Hepatocyte (in vitro differentiated cells): ENCODE data around the gene ASGR2. TPM values are rescaled to one million over a fixed set of nuclear protein-coding genes. Genes with fewer than 3 reads are reported as not detected.

Experiments
- DNase-seq: peaks from one replicate; pipeline ENCODE4 v3.0.0-alpha.2; 2016; ENCODE audit warnings: low spot score
- H2AFZ ChIP-seq: fragments of 200-600 bp; sonication (generic); 2 replicates; pipeline ENCODE4 v1.6.0; 2016; ENCODE audit warnings: antibody characterized with exemption, mild to moderate bottlenecking
- H3K27ac ChIP-seq: fragments of 200-600 bp; sonication (generic); 2 replicates; pipeline ENCODE4 v1.5.1; 2016; ENCODE audit warnings: mild to moderate bottlenecking
- H3K27me3 ChIP-seq: fragments of 200-600 bp; sonication (generic); 2 replicates; pipeline ENCODE4 v1.6.1; 2016
- H3K36me3 ChIP-seq: fragments of 200-600 bp; sonication (generic); replicated peaks from 2 replicates; pipeline ENCODE4 v1.5.1; 2016; ENCODE audit warnings: low read depth; ENCODE audit not compliant: insufficient read depth
- H3K4me1 ChIP-seq: fragments of 200-600 bp; sonication (generic); 2 replicates; pipeline ENCODE4 v1.5.1; 2016; ENCODE audit warnings: mild to moderate bottlenecking, moderate library complexity; ENCODE audit not compliant: insufficient read depth
- H3K4me2 ChIP-seq: fragments of 200-600 bp; sonication (generic); 2 replicates; pipeline ENCODE4 v1.6.0; 2016
- H3K4me3 ChIP-seq: fragments of 200-600 bp; sonication (generic); 2 replicates; pipeline ENCODE4 v1.5.1; 2016; ENCODE audit warnings: mild to moderate bottlenecking
- H3K79me2 ChIP-seq: fragments of 200-600 bp; sonication (generic); 2 replicates; pipeline ENCODE4 v1.6.0; 2017; ENCODE audit warnings: mild to moderate bottlenecking
- H3K9me2 ChIP-seq: fragments of 200-600 bp; sonication (generic); replicated peaks from 2 replicates; pipeline ENCODE4 v1.6.0; 2017; ENCODE audit warnings: mild to moderate bottlenecking; ENCODE audit not compliant: insufficient read depth
- H3K9me3 ChIP-seq: fragments of 200-600 bp; sonication (generic); 2 replicates; pipeline ENCODE4 v1.5.1; 2016; ENCODE audit warnings: low read depth, mild to moderate bottlenecking
- H4K20me1 ChIP-seq: fragments of 200-600 bp; sonication (generic); 2 replicates; pipeline ENCODE4 v1.6.0; 2016; ENCODE audit warnings: mild to moderate bottlenecking; ENCODE audit not compliant: insufficient read depth, poor library complexity, severe bottlenecking
- EZH2 ChIP-seq: fragments of 200-600 bp; sonication (generic); IDR thresholded peaks from 2 replicates; pipeline ENCODE4 v1.6.1; 2016; ENCODE audit warnings: antibody characterized with exemption, mild to moderate bottlenecking, borderline replicate concordance
- EZH2phosphoT487 ChIP-seq: fragments of 200-600 bp; sonication (generic); IDR thresholded peaks from one replicate; pipeline ENCODE4 v1.6.1; 2018; ENCODE audit warnings: antibody characterized with exemption, mild to moderate bottlenecking, low read depth, moderate library complexity; ENCODE audit not compliant: unreplicated experiment, severe bottlenecking
- WGBS: methylation state at CpG from one replicate; pipeline ENCODE4 v1.1.6; 2016; ENCODE audit warnings: low lambda C conversion rate; ENCODE audit errors: missing lambda C conversion rate; 5-methylcytosine and 5-hydroxymethylcytosine counted together
- polyA plus RNA-seq: library from polyadenylated mRNA; unstranded; fragments of >200 nt; fragmentation: Nextera tagmentation; extraction: Ambion mirVana; gene quantifications from 2 replicates; pipeline ENCODE4 v1.2.1, GENCODE V29; 2016
- total RNA-seq: library from RNA; depleted of rRNA; stranded (reverse); fragments of >200 nt; gene quantifications from 2 replicates; pipeline ENCODE4 v1.2.3, GENCODE V29; 2014
- TF ChIP-seq, protein P1 (sequence below): fragments of 200-600 bp; sonication (generic); IDR thresholded peaks from 2 replicates; pipeline ENCODE4 v1.5.1; 2016; ENCODE audit warnings: antibody characterized with exemption, mild to moderate bottlenecking; ENCODE audit not compliant: poor library complexity

ASGR2 gene
- total and polyA plus RNA-seq, 2 experiments from 2014 or later = 65.5 to 90.6 TPM

DNA sequence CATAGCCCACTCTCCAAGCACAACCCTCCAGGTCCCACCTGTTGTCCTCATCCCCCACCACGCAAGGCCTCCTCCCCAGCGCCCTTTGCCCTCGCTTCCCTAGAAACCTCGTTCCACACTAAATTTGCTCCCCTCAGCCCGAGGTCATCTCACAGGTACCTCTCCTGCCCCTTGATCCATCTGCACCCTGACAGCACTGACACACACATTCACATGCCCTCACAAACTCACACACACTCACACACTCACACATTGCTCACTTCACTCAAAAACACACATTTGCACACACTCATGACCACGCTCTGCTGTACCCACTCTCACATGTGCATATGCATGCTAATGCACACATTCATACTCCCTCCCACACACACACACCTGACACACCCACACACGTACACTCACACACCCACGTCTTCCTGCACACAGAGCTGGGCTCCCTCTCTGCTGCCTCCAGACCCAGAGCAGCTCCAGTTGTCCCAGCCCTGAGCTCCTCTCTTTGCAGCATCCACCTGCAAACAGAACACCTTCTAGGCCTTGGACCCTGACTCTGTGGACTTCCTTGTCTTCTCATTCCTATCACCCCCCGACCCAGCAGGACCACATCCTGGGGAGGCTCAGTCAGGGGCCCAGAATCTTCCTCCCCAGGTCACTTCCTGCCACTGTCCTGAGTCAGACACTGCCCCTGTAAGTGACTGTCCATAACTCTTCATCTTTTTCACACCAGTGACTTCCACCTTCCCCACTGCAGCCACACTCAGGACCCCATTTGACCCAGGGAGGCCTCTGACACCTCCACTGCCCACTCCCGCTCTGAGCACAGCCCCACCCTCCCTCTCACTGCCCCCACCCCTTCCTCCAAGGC is 4.9 kb downstream of the ASGR2 start:
- H3K27me3 ChIP-seq = no peaks in the 10 kb centered on the region
- TF ChIP-seq EZH2 (no peak), EZH2phosphoT487 (no peak)
- TF ChIP-seq, protein P1, sequence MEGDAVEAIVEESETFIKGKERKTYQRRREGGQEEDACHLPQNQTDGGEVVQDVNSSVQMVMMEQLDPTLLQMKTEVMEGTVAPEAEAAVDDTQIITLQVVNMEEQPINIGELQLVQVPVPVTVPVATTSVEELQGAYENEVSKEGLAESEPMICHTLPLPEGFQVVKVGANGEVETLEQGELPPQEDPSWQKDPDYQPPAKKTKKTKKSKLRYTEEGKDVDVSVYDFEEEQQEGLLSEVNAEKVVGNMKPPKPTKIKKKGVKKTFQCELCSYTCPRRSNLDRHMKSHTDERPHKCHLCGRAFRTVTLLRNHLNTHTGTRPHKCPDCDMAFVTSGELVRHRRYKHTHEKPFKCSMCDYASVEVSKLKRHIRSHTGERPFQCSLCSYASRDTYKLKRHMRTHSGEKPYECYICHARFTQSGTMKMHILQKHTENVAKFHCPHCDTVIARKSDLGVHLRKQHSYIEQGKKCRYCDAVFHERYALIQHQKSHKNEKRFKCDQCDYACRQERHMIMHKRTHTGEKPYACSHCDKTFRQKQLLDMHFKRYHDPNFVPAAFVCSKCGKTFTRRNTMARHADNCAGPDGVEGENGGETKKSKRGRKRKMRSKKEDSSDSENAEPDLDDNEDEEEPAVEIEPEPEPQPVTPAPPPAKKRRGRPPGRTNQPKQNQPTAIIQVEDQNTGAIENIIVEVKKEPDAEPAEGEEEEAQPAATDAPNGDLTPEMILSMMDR = no peak
- H3K4me1 ChIP-seq = peaks cover under 1% of the 10 kb centered on the region
- no peaks in the 10 kb centered on the region for H3K9me3 ChIP-seq
- WGBS = 83% methylated on average over 9 of the region's 10 CpGs
- H3K4me3 ChIP-seq = no peak overlapping the region
- no peak for DNase-seq
- H4K20me1 ChIP-seq = no peaks in the 10 kb centered on the region
- H3K4me2 ChIP-seq = no peak overlapping the region
- no peaks in the 10 kb centered on the region for H3K36me3 ChIP-seq
- no peak overlapping the region for H3K27ac ChIP-seq
- no peaks in the 10 kb centered on the region for H3K79me2 ChIP-seq
- H2AFZ ChIP-seq = no peak overlapping the region
- H3K9me2 ChIP-seq = no peaks in the 10 kb centered on the region

DNA sequence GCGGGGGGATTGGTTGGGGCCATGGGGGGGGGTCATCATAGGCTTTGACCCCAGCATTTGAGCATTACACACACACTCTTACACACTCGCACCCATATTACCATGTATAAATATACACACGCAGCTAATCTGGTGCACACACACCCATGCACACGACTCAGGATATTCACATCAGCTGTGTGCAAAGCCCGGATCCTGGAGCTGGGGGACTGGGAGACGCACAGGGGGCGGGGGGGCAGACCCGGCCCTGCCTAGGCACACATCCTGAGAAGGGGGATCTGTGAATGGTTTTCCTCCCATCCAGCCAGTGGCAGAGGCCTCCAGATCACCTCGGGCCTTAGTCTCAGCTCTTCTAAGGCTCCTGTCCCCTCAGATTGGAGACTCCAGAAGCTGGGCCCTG is 5.6 kb downstream of the ASGR2 start:
- no peak overlapping the region for H2AFZ ChIP-seq
- no peaks in the 10 kb centered on the region for H3K9me2 ChIP-seq
- H3K4me2 ChIP-seq = no peak overlapping the region
- TF ChIP-seq, protein P1 = no peak
- TF ChIP-seq EZH2 = no peak
- no peak for TF ChIP-seq EZH2phosphoT487
- no peaks in the 10 kb centered on the region for H4K20me1 ChIP-seq
- WGBS = 91% methylated on average over 8 of the region's 9 CpGs
- H3K27ac ChIP-seq = no peak overlapping the region
- no peaks in the 10 kb centered on the region for H3K79me2 ChIP-seq
- no peaks in the 10 kb centered on the region for H3K9me3 ChIP-seq
- no peaks in the 10 kb centered on the region for H3K36me3 ChIP-seq
- no peak for DNase-seq
- no peaks in the 10 kb centered on the region for H3K27me3 ChIP-seq
- no peaks in the 10 kb centered on the region for H3K4me1 ChIP-seq
- no peak overlapping the region for H3K4me3 ChIP-seq

DNA sequence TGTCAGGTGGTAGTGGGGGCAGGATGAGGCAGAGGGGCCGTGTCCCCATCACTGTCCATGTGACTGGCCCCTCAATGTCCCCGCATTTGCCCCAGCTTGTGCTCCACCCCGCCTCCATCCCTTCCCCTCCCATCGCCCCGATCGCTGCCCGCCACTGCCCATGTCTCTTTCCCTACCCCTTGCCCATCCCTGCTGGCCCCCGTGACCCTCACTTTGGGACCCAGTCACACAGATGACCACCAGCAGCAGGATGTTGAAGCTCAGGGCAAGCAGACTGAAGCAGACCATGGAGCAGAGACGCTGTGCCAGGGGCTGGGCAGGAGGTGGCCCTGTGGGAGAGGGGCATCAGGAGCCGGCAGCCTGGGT is 6.1 kb downstream of the ASGR2 start:
- no peaks in the 10 kb centered on the region for H3K9me2 ChIP-seq
- H3K27me3 ChIP-seq = no peaks in the 10 kb centered on the region
- no peak overlapping the region for H3K4me3 ChIP-seq
- H3K9me3 ChIP-seq = no peaks in the 10 kb centered on the region
- no peak overlapping the region for H2AFZ ChIP-seq
- H3K79me2 ChIP-seq = no peaks in the 10 kb centered on the region
- no peak for DNase-seq
- H4K20me1 ChIP-seq = no peaks in the 10 kb centered on the region
- H3K4me2 ChIP-seq = no peak overlapping the region
- H3K4me1 ChIP-seq = no peaks in the 10 kb centered on the region
- no peak overlapping the region for H3K27ac ChIP-seq
- no peak for TF ChIP-seq EZH2
- no peak for TF ChIP-seq EZH2phosphoT487
- TF ChIP-seq, protein P1 = no peak
- H3K36me3 ChIP-seq = no peaks in the 10 kb centered on the region
- 90% methylated on average over 6 of the region's 10 CpGs for WGBS
